Fibroblast of mammary gland (primary cell): Measurements from ENCODE around the gene CACNB4.
"Not testable (repeated sequence)": the region's sequence is repeated elsewhere in the genome, so short reads cannot be mapped to it uniquely, and the experiment has no call there.

ENCODE experiments used
- DNase-seq: peaks from one replicate; pipeline ENCODE4 v3.0.0-alpha.2; 2010; ENCODE audit warnings: low read depth
- H3K4me3 ChIP-seq: 2 replicates; pipeline ENCODE4 v1.5.1; 2011; ENCODE audit warnings: low read depth, mild to moderate bottlenecking, low read length, moderate library complexity; ENCODE audit not compliant: control insufficient read depth
- CTCF ChIP-seq: conservative IDR thresholded peaks from 2 replicates; pipeline ENCODE4 v1.5.1; 2011; ENCODE audit warnings: low read depth, low read length, inconsistent platforms; ENCODE audit not compliant: control insufficient read depth, insufficient read depth

Gene CACNB4

GRCh38 chr2:152092095-152092494 lies 6.7 kb downstream of the CACNB4 start:
- DNase-seq: no peak
- no peak overlapping the region for H3K4me3 ChIP-seq
- TF ChIP-seq CTCF: no peak

- not testable (repeated sequence) for H3K4me3 ChIP-seq, DNase-seq
These were observed 8.1 kb downstream of the CACNB4 start for GRCh38 chr2:152090726-152091125.

GRCh38 chr2:152089238-152089637 lies 9.6 kb downstream of the CACNB4 start:
- DNase-seq: no peak
- no peak overlapping the region for H3K4me3 ChIP-seq
- no peak for TF ChIP-seq CTCF

- H3K4me3 ChIP-seq: no peak overlapping the region
- no peak for TF ChIP-seq CTCF
- no peak for DNase-seq
These were observed 10.8 kb downstream of the CACNB4 start for GRCh38 chr2:152088006-152088405.

- no peak for DNase-seq
- H3K4me3 ChIP-seq: no peak overlapping the region
- TF ChIP-seq CTCF: no peak
These were observed 12.6 kb downstream of the CACNB4 start for GRCh38 chr2:152086231-152086630.

GRCh38 chr2:152084076-152084475 lies 14.8 kb downstream of the CACNB4 start:
- DNase-seq: no peak
- no peak overlapping the region for H3K4me3 ChIP-seq
- no peak for TF ChIP-seq CTCF

GRCh38 chr2:152083202-152083875 lies 15.5 kb downstream of the CACNB4 start:
- H3K4me3 ChIP-seq: no peak overlapping the region
- DNase-seq: no peak

More at GRCh38 chr2:152083202-152083875, 15.5 kb downstream of the CACNB4 start:
- TF ChIP-seq CTCF: no peak
